ENCODE results near the gene PTOV1. TPM values are rescaled to one million over a fixed set of nuclear protein-coding genes. Genes with fewer than 3 reads are reported as not detected.

PTOV1 gene
- total and polyA plus RNA-seq, 4 donors, result 38.0 to 52.3 (median 41.3) TPM

- no peak for TF ChIP-seq GABPA (IDR thresholded peaks at IDR 0.05 in 1 of 2, conservative IDR thresholded peaks at IDR 0.05 in 1 of 2)
- no peak for TF ChIP-seq EGR1 (IDR thresholded peaks at IDR 0.05; ENCODE audit: low read depth in 2 of 2)
Observed at GRCh38 chr19:49837425-49837824, 13.5 kb upstream of the PTOV1 start (continued).

- TF ChIP-seq JUND (IDR thresholded peaks at IDR 0.05) (no peak), RXRA (IDR thresholded peaks at IDR 0.05) (no peak)
- no peak overlapping the region for H3K9ac ChIP-seq (ENCODE audit: low read depth in 1 of 2, low read length in 2 of 2)
- DNase-seq (ENCODE audit: low spot score), result no peak
- no peaks in the 10 kb centered on the region for H3K4me1 ChIP-seq (ENCODE audit: control insufficient read depth in 4 of 4, insufficient read depth in 4 of 4, low read length in 3 of 4)
- no peaks in the 10 kb centered on the region for H3K9me3 ChIP-seq (ENCODE audit: control insufficient read depth in 4 of 4, low read length in 3 of 4)
- peaks cover 4 to 30% (median 17%) of the 10 kb centered on the region in 4 donors for H3K36me3 ChIP-seq (ENCODE audit: control insufficient read depth in 4 of 4, insufficient read depth in 3 of 4, low read depth in 1 of 4, low read length in 3 of 4)
- H3K27ac ChIP-seq (ENCODE audit: low read depth in 1 of 2, low read length in 2 of 2), result no peak overlapping the region
- no peak overlapping the region for H3K4me3 ChIP-seq (ENCODE audit: low read depth in 1 of 3, low read length in 3 of 3)
- H3K27me3 ChIP-seq (ENCODE audit: control insufficient read depth in 4 of 4, insufficient read depth in 4 of 4, low read length in 3 of 4), result no peaks in the 10 kb centered on the region
- WGBS, result 95% methylated on average over 18 of the region's 18 CpGs
Observed at GRCh38 chr19:49838885-49839588, 11.9 kb upstream of the PTOV1 start.

- no peak overlapping the region for H3K9ac ChIP-seq (ENCODE audit: low read depth in 1 of 2, low read length in 2 of 2)
- H3K27me3 ChIP-seq (ENCODE audit: control insufficient read depth in 4 of 4, insufficient read depth in 4 of 4, low read length in 3 of 4), result no peaks in the 10 kb centered on the region
- no peaks in the 10 kb centered on the region for H3K9me3 ChIP-seq (ENCODE audit: control insufficient read depth in 4 of 4, low read length in 3 of 4)
- H3K36me3 ChIP-seq (ENCODE audit: control insufficient read depth in 4 of 4, insufficient read depth in 3 of 4, low read depth in 1 of 4, low read length in 3 of 4), result peaks cover 4 to 23% (median 13%) of the 10 kb centered on the region in 4 donors
- H3K4me3 ChIP-seq (ENCODE audit: low read depth in 1 of 3, low read length in 3 of 3), result no peak overlapping the region
- DNase-seq (ENCODE audit: low spot score), result no peak
- H3K4me1 ChIP-seq (ENCODE audit: control insufficient read depth in 4 of 4, insufficient read depth in 4 of 4, low read length in 3 of 4), result no peaks in the 10 kb centered on the region
- no peak for TF ChIP-seq REST (IDR thresholded peaks at IDR 0.05)
- no peak for TF ChIP-seq RXRA (IDR thresholded peaks at IDR 0.05)
- TF ChIP-seq FOXA2 (IDR thresholded peaks at IDR 0.05), result no peak
- no peak for TF ChIP-seq YY1 (IDR thresholded peaks at IDR 0.05)
- no peak for TF ChIP-seq TAF1 (conservative IDR thresholded peaks at IDR 0.05)
- TF ChIP-seq ATF3 (IDR thresholded peaks at IDR 0.05), result no peak
- TF ChIP-seq FOXA1 (IDR thresholded peaks at IDR 0.05), result no peak
- no peak for TF ChIP-seq ZBTB33 (IDR thresholded peaks at IDR 0.05)
- no peak for TF ChIP-seq CTCF (IDR thresholded peaks at IDR 0.05; ENCODE audit: low read depth, low read length, missing input control)
- TF ChIP-seq EGR1 (IDR thresholded peaks at IDR 0.05; ENCODE audit: low read depth in 2 of 2), result no peak
- TF ChIP-seq MAX (IDR thresholded peaks at IDR 0.05), result no peak
- no peak for TF ChIP-seq RAD21 (IDR thresholded peaks at IDR 0.05)
- TF ChIP-seq NR2F2 (IDR thresholded peaks at IDR 0.05), result no peak
- no peak for TF ChIP-seq SP1 (IDR thresholded peaks at IDR 0.05)
- no peak for TF ChIP-seq GABPA (IDR thresholded peaks at IDR 0.05 in 1 of 2, conservative IDR thresholded peaks at IDR 0.05 in 1 of 2)
- no peak for TF ChIP-seq HNF4A (conservative IDR thresholded peaks at IDR 0.05)
- TF ChIP-seq JUND (IDR thresholded peaks at IDR 0.05), result no peak
- TF ChIP-seq HNF4G (IDR thresholded peaks at IDR 0.05), result no peak
- no peak overlapping the region for H3K27ac ChIP-seq (ENCODE audit: low read depth in 1 of 2, low read length in 2 of 2)
- 96% methylated on average over 11 of the region's 11 CpGs for WGBS
Observed at GRCh38 chr19:49839713-49840112, 11.2 kb upstream of the PTOV1 start.
